GM12878 (cell line): ENCODE data around the gene MDK. TPM values are rescaled to one million over a fixed set of nuclear protein-coding genes. Genes with fewer than 3 reads are reported as not detected.

Experiments
- ATAC-seq: fragments of 200-7000 bp; cut with Tn5 transposase; 3 replicates; pipeline ENCODE4 v1.9.1; 2020; ENCODE audit warnings: mild to moderate bottlenecking, moderate library complexity
- BruUV-seq: library from RNA; stranded (reverse); fragments of 400-500 nt; replicated peaks from 2 replicates; lab custom pipeline; 2021; lab: Mats Ljungman, UMichigan
- CTCF ChIA-PET: fragments of 300-600 bp; sonication (Branson Sonifier 250); formaldehyde crosslinking; extraction: SDS; loops from one replicate; lab custom pipeline; 2021; ENCODE audit warnings: inconsistent platforms; lab: Yijun Ruan, JAX
- POLR2A ChIA-PET: fragments of 350-600 bp; formaldehyde crosslinking; extraction: SDS; loops from one replicate; lab custom pipeline; 2021; ENCODE audit warnings: inconsistent platforms; lab: Charles Lee
- RAD21 ChIA-PET: fragments of 300-600 bp; sonication (Branson Sonifier 250); formaldehyde crosslinking; loops from one replicate; lab custom pipeline; 2023; ENCODE audit warnings: antibody characterized with exemption; ENCODE audit not compliant: unreplicated experiment; lab: Charles Lee
- SMC1A ChIA-PET: fragments of 300-600 bp; sonication (Branson Sonifier 250); formaldehyde crosslinking; loops from one replicate; lab custom pipeline; 2023; ENCODE audit not compliant: unreplicated experiment, uncharacterized antibody; lab: Charles Lee
- DNase-seq: peaks from one replicate; pipeline ENCODE4 v3.0.0-alpha.2; 2011; ENCODE audit warnings: low read depth, low spot score
- FAIRE-seq: peaks from 3 replicates; lab custom pipeline; 2011; peaks lifted over from hg19 to GRCh38; lab: Jason Lieb, UNC
- H2AFZ ChIP-seq: 2 replicates; pipeline ENCODE4 v1.6.0; 2011; ENCODE audit warnings: low read depth, low read length, control low read depth; ENCODE audit not compliant: control insufficient read depth
- H3K27ac ChIP-seq: 2 replicates; pipeline ENCODE4 v1.5.1; 2011; ENCODE audit warnings: control low read depth; ENCODE audit not compliant: control insufficient read depth, insufficient read depth
- H3K27me3 ChIP-seq, 2 experiments: replicated peaks in 1 of 2; 2 replicates each; pipeline versions ENCODE4 v1.6.0 to v1.6.1; 2011; ENCODE audit warnings: low read length in 1 of 2; ENCODE audit not compliant: control insufficient read depth in 2 of 2, insufficient read depth in 2 of 2
- H3K36me3 ChIP-seq, 2 experiments: 2 replicates each; pipeline ENCODE4 v1.5.1; 2011; ENCODE audit warnings: low read length in 1 of 2; ENCODE audit not compliant: control insufficient read depth in 2 of 2, insufficient read depth in 2 of 2
- H3K4me1 ChIP-seq: 2 replicates; pipeline ENCODE4 v1.6.1; 2011; ENCODE audit warnings: mild to moderate bottlenecking, low read length, moderate library complexity, mixed read lengths; ENCODE audit not compliant: control insufficient read depth, insufficient read depth
- H3K4me2 ChIP-seq: 2 replicates; pipeline ENCODE4 v1.6.0; 2011; ENCODE audit warnings: control low read depth; ENCODE audit not compliant: control insufficient read depth, insufficient read depth
- H3K4me3 ChIP-seq: fragments of 200-600 bp; sonication (generic); 2 replicates; pipeline ENCODE4 v1.5.1; 2016
- H3K79me2 ChIP-seq: 2 replicates; pipeline ENCODE4 v1.6.0; 2011; ENCODE audit warnings: low read length; ENCODE audit not compliant: control insufficient read depth, insufficient read depth
- H3K9ac ChIP-seq: 2 replicates; pipeline ENCODE4 v1.8.0; 2011; ENCODE audit warnings: low read length, control low read depth, mixed read lengths; ENCODE audit not compliant: control insufficient read depth, insufficient read depth
- H3K9me3 ChIP-seq: replicated peaks from 3 replicates; pipeline ENCODE4 v1.5.1; 2011; ENCODE audit warnings: mild to moderate bottlenecking, low read length; ENCODE audit not compliant: control insufficient read depth, insufficient read depth
- H4K20me1 ChIP-seq: 2 replicates; pipeline ENCODE4 v1.6.0; 2011; ENCODE audit not compliant: control insufficient read depth, insufficient read depth
- BACH1 ChIP-seq: fragments of 450-650 bp; IDR thresholded peaks from 2 replicates; pipeline ENCODE4 v1.6.1; 2017; ENCODE audit warnings: mild to moderate bottlenecking, borderline replicate concordance
- CBX3 ChIP-seq: fragments of 200-600 bp; sonication (generic); IDR thresholded peaks from 2 replicates; pipeline ENCODE4 v1.6.1; 2016; ENCODE audit warnings: low read depth, borderline replicate concordance
- CREM ChIP-seq: IDR thresholded peaks from 2 replicates; pipeline ENCODE4 v1.6.1; 2014; ENCODE audit warnings: antibody characterized with exemption, low read depth
- FOXK2 ChIP-seq: fragments of 450-650 bp; IDR thresholded peaks from 2 replicates; pipeline ENCODE4 v1.6.1; 2017; ENCODE audit warnings: mild to moderate bottlenecking, moderate library complexity
- LARP7 ChIP-seq: fragments of 450-650 bp; IDR thresholded peaks from 2 replicates; pipeline ENCODE4 v1.6.1; 2017; ENCODE audit warnings: mild to moderate bottlenecking
- MEF2A ChIP-seq: IDR thresholded peaks from 2 replicates; pipeline ENCODE4 v1.6.1; 2011; ENCODE audit warnings: low read depth, mild to moderate bottlenecking, low read length, moderate library complexity; ENCODE audit not compliant: insufficient read depth
- NR2C2 ChIP-seq: IDR thresholded peaks from 2 replicates; pipeline ENCODE4 v1.6.1; 2011; ENCODE audit warnings: borderline replicate concordance, low read depth; ENCODE audit not compliant: control insufficient read depth, insufficient read length
- NR2F1 ChIP-seq: fragments of 450-650 bp; conservative IDR thresholded peaks from 2 replicates; pipeline ENCODE4 v1.6.1; 2017; ENCODE audit warnings: mild to moderate bottlenecking
- RAD51 ChIP-seq: fragments of 450-650 bp; IDR thresholded peaks from 2 replicates; pipeline ENCODE4 v1.6.1; 2016; ENCODE audit warnings: moderate library complexity, mild to moderate bottlenecking, inconsistent platforms
- ZNF384 ChIP-seq: IDR thresholded peaks from 2 replicates; pipeline ENCODE4 v1.6.1; 2012; ENCODE audit warnings: low read depth, mild to moderate bottlenecking, low read length, improper control_type of control experiment, borderline replicate concordance
- WGBS: methylation state at CpG from one replicate; pipeline ENCODE4 v1.1.6; 2016; ENCODE audit warnings: low lambda C conversion rate; ENCODE audit not compliant: insufficient replicate concordance, insufficient coverage; ENCODE audit errors: missing lambda C conversion rate; 5-methylcytosine and 5-hydroxymethylcytosine counted together
- in situ Hi-C: fragments of 300-500 bp; cut with MboI; formaldehyde crosslinking; loops from 9 replicates; pipeline ENCODE4 v1.14.3; 2018; ENCODE audit warnings: mixed read lengths
- intact Hi-C: fragments of 100-400 bp; cut with micrococcal nuclease; formaldehyde crosslinking; loops from one replicate; pipeline ENCODE4 v1.14.2; 2022; ENCODE audit not compliant: unreplicated experiment
- polyA plus RNA-seq, 11 experiments: library from polyadenylated mRNA; depleted of rRNA in 4 of 11; unstranded in 6 of 11; stranded (reverse) in 5 of 11; fragments of >200 nt; fragmentation: Nextera tagmentation in 4 of 11; fragmentation: Illumina TruSeq in 1 of 11; extraction: Ambion mirVana in 4 of 11; extraction: Trizol in 1 of 11; gene quantifications; 1 replicate in 1 of 11; 2 replicates in 10 of 11; pipeline versions ENCODE4 v1.2.1 to v1.2.3, GENCODE V29; 2011 to 2016; ENCODE audit warnings: inconsistent platforms in 2 of 11, missing spikeins in 2 of 11, low read depth in 1 of 11
- total RNA-seq, 4 experiments: library from RNA; depleted of rRNA in 3 of 4; stranded (reverse); fragments of >200 nt in 3 of 4; fragmentation: Illumina TruSeq in 1 of 4; extraction: Trizol in 1 of 4; gene quantifications; 2 replicates each; pipeline versions ENCODE4 v1.2.1 to v1.2.3, GENCODE V29; 2013 to 2021

Gene MDK
- total and polyA plus RNA-seq, 10 of the 15 experiments (the other 5 are each of a cell fraction or from before 2014, with no cell fraction given) = 0.77 to 17.8 (median 9.9) TPM

- H3K27me3 ChIP-seq = peaks cover 19 to 28% of the 10 kb centered on the region in 2 experiments
- in situ Hi-C loops = no loop called here
- RAD21 ChIA-PET = interaction anchor here (2.7 kb wide), 1 partner anchor 33 kb away, joined by 13 read pairs; no protein-coding TSS in a partner anchor
- H3K4me1 ChIP-seq = peaks cover 11% of the 10 kb centered on the region
- no peak overlapping the region for H3K27ac ChIP-seq
- intact Hi-C loops = no loop called here
- DNase-seq (no peak), FAIRE-seq (no peak), ATAC-seq (no peak)
- CTCF ChIA-PET = interaction anchor here (1.2 to 4.1 kb wide), 3 partner anchors 34 to 151 kb away, joined by 4 to 35 read pairs (median 18); no protein-coding TSS in a partner anchor
- no peaks in the 10 kb centered on the region for H3K79me2 ChIP-seq
- H4K20me1 ChIP-seq = no peaks in the 10 kb centered on the region
- H3K9me3 ChIP-seq = no peaks in the 10 kb centered on the region
- no peaks in the 10 kb centered on the region for H3K36me3 ChIP-seq
- TF ChIP-seq ZNF384 (no peak), LARP7 (no peak), NR2F1 (no peak), CREM (no peak), BACH1 (no peak), FOXK2 (no peak)
- no TSS peak for BruUV-seq
- H2AFZ ChIP-seq = no peak overlapping the region
- H3K9ac ChIP-seq = no peak overlapping the region
- POLR2A ChIA-PET = no interaction called here
- 69% methylated on average over 3 of the region's 4 CpGs for WGBS
- SMC1A ChIA-PET = interaction anchor here (0.8 to 1.0 kb wide), 3 partner anchors 26 to 232 kb away, joined by 3 to 4 read pairs (median 3); no protein-coding TSS in a partner anchor
- no peak overlapping the region for H3K4me3 ChIP-seq
- H3K4me2 ChIP-seq = no peak overlapping the region
Measured at GRCh38 chr11:46386674-46387073, 5.2 kb downstream of the MDK start.

GRCh38 chr11:46387456-46387855 is 6.0 kb downstream of the MDK start:
- Histone ChIP-seq H2AFZ (no peak overlapping the region), H3K4me1 (peaks cover 4% of the 10 kb centered on the region), H3K27ac (no peak overlapping the region), H3K27me3 (peaks cover 13 to 22% of the 10 kb centered on the region in 2 experiments), H4K20me1 (no peaks in the 10 kb centered on the region), H3K9ac (no peak overlapping the region), H3K36me3 (no peaks in the 10 kb centered on the region), H3K79me2 (no peaks in the 10 kb centered on the region), H3K9me3 (no peaks in the 10 kb centered on the region), H3K4me2 (no peak overlapping the region), H3K4me3 (no peak overlapping the region)
- no TSS peak for BruUV-seq
- in situ Hi-C loops (no loop called here), intact Hi-C loops (no loop called here)
- no peak for DNase-seq
- WGBS = 43% methylated on average over 5 of the region's 5 CpGs
- ChIA-PET SMC1A (interaction anchor here (0.8 to 4.9 kb wide), 9 partner anchors 15 to 231 kb away, joined by 3 to 24 read pairs (median 3); no protein-coding TSS in a partner anchor), RAD21 (interaction anchor here (0.5 to 3.4 kb wide), 4 partner anchors 34 to 151 kb away, joined by 3 to 16 read pairs (median 8); no protein-coding TSS in a partner anchor), CTCF (interaction anchor here (0.7 to 6.7 kb wide), 12 partner anchors 35 to 991 kb away, joined by 3 to 94 read pairs (median 7); partner anchors contain the start of genes ATG13 and HARBI1), POLR2A (interaction anchor here (1.2 kb wide), 1 partner anchor 147 kb away, joined by 3 read pairs; no protein-coding TSS in a partner anchor)
- no peak for ATAC-seq
- FAIRE-seq = no peak
- TF ChIP-seq MEF2A (no peak), CBX3 (no peak), NR2C2 (no peak), RAD51 (no peak)
